NCI-H446 (cell line): Measurements from ENCODE around the gene OR51M1.
"Not testable (repeated sequence)": the region's sequence is repeated elsewhere in the genome, so short reads cannot be mapped to it uniquely, and the experiment has no call there.

Experiments used
- DNase-seq, 2 experiments: peaks; one replicate each; lab custom pipeline; 2025; lab: John Stamatoyannopoulos, UW

Gene OR51M1

GRCh38 chr11:5383576-5383975 lies at the start of gene OR51M1:
Gene OR51M1, plus strand, starts transcription at chr11:5383812. Its CDS starts 5,587 bp downstream, at chr11:5389399.
- no peak for DNase-seq

- DNase-seq, result no peak
Observed at GRCh38 chr11:5335170-5335569, 48.4 kb upstream of the OR51M1 start.

- no peak for DNase-seq
Observed at GRCh38 chr11:5336331-5336730, 47.3 kb upstream of the OR51M1 start.

- DNase-seq, result not testable (repeated sequence)
Observed at GRCh38 chr11:5337253-5337652, 46.4 kb upstream of the OR51M1 start.

- no peak for DNase-seq
Observed at GRCh38 chr11:5339771-5340322, 43.8 kb upstream of the OR51M1 start.

- no peak for DNase-seq
Observed at GRCh38 chr11:5343474-5344335, 39.9 kb upstream of the OR51M1 start, which contains the start of gene OR51B5. Gene OR51B5, minus strand, starts transcription at chr11:5343524. Its CDS starts 0 bp downstream, at chr11:5343524.

- DNase-seq, result no peak
Observed at GRCh38 chr11:5345831-5346230, 37.8 kb upstream of the OR51M1 start.

- no peak for DNase-seq
Observed at GRCh38 chr11:5348551-5349194, 34.9 kb upstream of the OR51M1 start.

GRCh38 chr11:5349550-5349949 lies 34.1 kb upstream of the OR51M1 start:
- no peak for DNase-seq

GRCh38 chr11:5351208-5351607 lies 32.4 kb upstream of the OR51M1 start, which contains the start of gene OR51B6:
Gene OR51B6, plus strand, starts transcription at chr11:5351508. Its CDS starts 0 bp downstream, at chr11:5351508.
- DNase-seq, result no peak

GRCh38 chr11:5356031-5356430 lies 27.6 kb upstream of the OR51M1 start:
- not testable (repeated sequence) for DNase-seq

- no peak for DNase-seq
Observed at GRCh38 chr11:5362017-5362625, 21.5 kb upstream of the OR51M1 start.

GRCh38 chr11:5363679-5364078 lies 19.9 kb upstream of the OR51M1 start:
- DNase-seq, result no peak

- no peak for DNase-seq
Observed at GRCh38 chr11:5364214-5364613, 19.4 kb upstream of the OR51M1 start.

GRCh38 chr11:5366365-5366764 lies 17.2 kb upstream of the OR51M1 start:
- not testable (repeated sequence) for DNase-seq

GRCh38 chr11:5366856-5367255 lies 16.8 kb upstream of the OR51M1 start:
- no peak for DNase-seq

- no peak for DNase-seq
Observed at GRCh38 chr11:5367448-5368074, 16.1 kb upstream of the OR51M1 start.

GRCh38 chr11:5368502-5369043 lies 15.0 kb upstream of the OR51M1 start:
- DNase-seq, result no peak

GRCh38 chr11:5369789-5370188 lies 13.8 kb upstream of the OR51M1 start:
- DNase-seq, result no peak

- DNase-seq, result peak in 1 of 2 experiments; percentile 54
Observed at GRCh38 chr11:5380740-5381342, 2.8 kb upstream of the OR51M1 start.

GRCh38 chr11:5384335-5384734 lies 723 bp downstream of the OR51M1 start:
- no peak for DNase-seq
